GM12878 (cell line): ENCODE results near the gene PDGFD. TPM values are rescaled to one million over a fixed set of nuclear protein-coding genes. Genes with fewer than 3 reads are reported as not detected.

ENCODE experiments used
- ATAC-seq: fragments of 200-7000 bp; cut with Tn5 transposase; 3 replicates; pipeline ENCODE4 v1.9.1; 2020; ENCODE audit warnings: mild to moderate bottlenecking, moderate library complexity
- BruUV-seq: library from RNA; stranded (reverse); fragments of 400-500 nt; replicated peaks from 2 replicates; lab custom pipeline; 2021; lab: Mats Ljungman, UMichigan
- CTCF ChIA-PET: fragments of 300-600 bp; sonication (Branson Sonifier 250); formaldehyde crosslinking; extraction: SDS; loops from one replicate; lab custom pipeline; 2021; ENCODE audit warnings: inconsistent platforms; lab: Yijun Ruan, JAX
- POLR2A ChIA-PET: fragments of 350-600 bp; formaldehyde crosslinking; extraction: SDS; loops from one replicate; lab custom pipeline; 2021; ENCODE audit warnings: inconsistent platforms; lab: Charles Lee
- RAD21 ChIA-PET: fragments of 300-600 bp; sonication (Branson Sonifier 250); formaldehyde crosslinking; loops from one replicate; lab custom pipeline; 2023; ENCODE audit warnings: antibody characterized with exemption; ENCODE audit not compliant: unreplicated experiment; lab: Charles Lee
- SMC1A ChIA-PET: fragments of 300-600 bp; sonication (Branson Sonifier 250); formaldehyde crosslinking; loops from one replicate; lab custom pipeline; 2023; ENCODE audit not compliant: unreplicated experiment, uncharacterized antibody; lab: Charles Lee
- DNase-seq: peaks from one replicate; pipeline ENCODE4 v3.0.0-alpha.2; 2011; ENCODE audit warnings: low read depth, low spot score
- FAIRE-seq: peaks from 3 replicates; lab custom pipeline; 2011; peaks lifted over from hg19 to GRCh38; lab: Jason Lieb, UNC
- H2AFZ ChIP-seq: 2 replicates; pipeline ENCODE4 v1.6.0; 2011; ENCODE audit warnings: low read depth, low read length, control low read depth; ENCODE audit not compliant: control insufficient read depth
- H3K27ac ChIP-seq: 2 replicates; pipeline ENCODE4 v1.5.1; 2011; ENCODE audit warnings: control low read depth; ENCODE audit not compliant: control insufficient read depth, insufficient read depth
- H3K27me3 ChIP-seq, 2 experiments: replicated peaks in 1 of 2; 2 replicates each; pipeline versions ENCODE4 v1.6.0 to v1.6.1; 2011; ENCODE audit warnings: low read length in 1 of 2; ENCODE audit not compliant: control insufficient read depth in 2 of 2, insufficient read depth in 2 of 2
- H3K36me3 ChIP-seq, 2 experiments: 2 replicates each; pipeline ENCODE4 v1.5.1; 2011; ENCODE audit warnings: low read length in 1 of 2; ENCODE audit not compliant: control insufficient read depth in 2 of 2, insufficient read depth in 2 of 2
- H3K4me1 ChIP-seq: 2 replicates; pipeline ENCODE4 v1.6.1; 2011; ENCODE audit warnings: mild to moderate bottlenecking, low read length, moderate library complexity, mixed read lengths; ENCODE audit not compliant: control insufficient read depth, insufficient read depth
- H3K4me2 ChIP-seq: 2 replicates; pipeline ENCODE4 v1.6.0; 2011; ENCODE audit warnings: control low read depth; ENCODE audit not compliant: control insufficient read depth, insufficient read depth
- H3K4me3 ChIP-seq: fragments of 200-600 bp; sonication (generic); 2 replicates; pipeline ENCODE4 v1.5.1; 2016
- H3K79me2 ChIP-seq: 2 replicates; pipeline ENCODE4 v1.6.0; 2011; ENCODE audit warnings: low read length; ENCODE audit not compliant: control insufficient read depth, insufficient read depth
- H3K9ac ChIP-seq: 2 replicates; pipeline ENCODE4 v1.8.0; 2011; ENCODE audit warnings: low read length, control low read depth, mixed read lengths; ENCODE audit not compliant: control insufficient read depth, insufficient read depth
- H3K9me3 ChIP-seq: replicated peaks from 3 replicates; pipeline ENCODE4 v1.5.1; 2011; ENCODE audit warnings: mild to moderate bottlenecking, low read length; ENCODE audit not compliant: control insufficient read depth, insufficient read depth
- H4K20me1 ChIP-seq: 2 replicates; pipeline ENCODE4 v1.6.0; 2011; ENCODE audit not compliant: control insufficient read depth, insufficient read depth
- IRF4 ChIP-seq: IDR thresholded peaks from 2 replicates; pipeline ENCODE4 v1.6.1; 2011; ENCODE audit warnings: low read depth, low read length
- MLLT1 ChIP-seq: fragments of 450-650 bp; IDR thresholded peaks from 2 replicates; pipeline ENCODE4 v1.6.1; 2016; ENCODE audit warnings: mild to moderate bottlenecking
- MYC ChIP-seq: IDR thresholded peaks from 2 replicates; pipeline ENCODE4 v1.6.1; 2011; ENCODE audit warnings: mild to moderate bottlenecking, low read length, moderate library complexity, inconsistent platforms; ENCODE audit not compliant: insufficient read depth, insufficient replicate concordance, insufficient read length, severe bottlenecking
- POU2F2 ChIP-seq: IDR thresholded peaks from 3 replicates; pipeline ENCODE4 v1.6.1; 2011; ENCODE audit warnings: low read depth, mild to moderate bottlenecking, low read length, borderline replicate concordance
- SMARCA5 ChIP-seq: fragments of 450-650 bp; IDR thresholded peaks from 2 replicates; pipeline ENCODE4 v1.6.1; 2017; ENCODE audit warnings: mild to moderate bottlenecking
- USF2 ChIP-seq: IDR thresholded peaks from 2 replicates; pipeline ENCODE4 v1.6.1; 2011; ENCODE audit warnings: low read depth, low read length, improper control_type of control experiment, borderline replicate concordance
- WGBS: methylation state at CpG from one replicate; pipeline ENCODE4 v1.1.6; 2016; ENCODE audit warnings: low lambda C conversion rate; ENCODE audit not compliant: insufficient replicate concordance, insufficient coverage; ENCODE audit errors: missing lambda C conversion rate; 5-methylcytosine and 5-hydroxymethylcytosine counted together
- in situ Hi-C: fragments of 300-500 bp; cut with MboI; formaldehyde crosslinking; loops from 9 replicates; pipeline ENCODE4 v1.14.3; 2018; ENCODE audit warnings: mixed read lengths
- intact Hi-C: fragments of 100-400 bp; cut with micrococcal nuclease; formaldehyde crosslinking; loops from one replicate; pipeline ENCODE4 v1.14.2; 2022; ENCODE audit not compliant: unreplicated experiment
- polyA plus RNA-seq, 11 experiments: library from polyadenylated mRNA; depleted of rRNA in 4 of 11; unstranded in 6 of 11; stranded (reverse) in 5 of 11; fragments of >200 nt; fragmentation: Nextera tagmentation in 4 of 11; fragmentation: Illumina TruSeq in 1 of 11; extraction: Ambion mirVana in 4 of 11; extraction: Trizol in 1 of 11; gene quantifications; 1 replicate in 1 of 11; 2 replicates in 10 of 11; pipeline versions ENCODE4 v1.2.1 to v1.2.3, GENCODE V29; 2011 to 2016; ENCODE audit warnings: inconsistent platforms in 2 of 11, missing spikeins in 2 of 11, low read depth in 1 of 11
- total RNA-seq, 4 experiments: library from RNA; depleted of rRNA in 3 of 4; stranded (reverse); fragments of >200 nt in 3 of 4; fragmentation: Illumina TruSeq in 1 of 4; extraction: Trizol in 1 of 4; gene quantifications; 2 replicates each; pipeline versions ENCODE4 v1.2.1 to v1.2.3, GENCODE V29; 2013 to 2021

Gene PDGFD
- total and polyA plus RNA-seq, 10 of the 15 experiments (the other 5 are each of a cell fraction or from before 2014, with no cell fraction given), result 0.05 to 0.13 TPM; not detected in 8

GRCh38 chr11:104036588-104036987, 127.4 kb downstream of the PDGFD start, which contains the start of gene DDI1:
DDI1 (plus strand) TSS chr11:104036640; CDS start chr11:104036823, 183 bp downstream.
- no peak within 1 kb of the TSS for H3K4me2 ChIP-seq
- ATAC-seq (no peak), FAIRE-seq (no peak), DNase-seq (no peak)
- no peak within 1 kb of the TSS for H3K27ac ChIP-seq
- in situ Hi-C loops (no loop called here), intact Hi-C loops (no loop called here)
- H3K9ac ChIP-seq, result no peak within 1 kb of the TSS
- WGBS, result 84% methylated on average over 16 of the region's 26 CpGs
- no peaks in the 10 kb centered on the region for H3K36me3 ChIP-seq
- no peak for TF ChIP-seq IRF4
- TF ChIP-seq USF2, result no peak
- no peak for TF ChIP-seq MLLT1
- no peak for TF ChIP-seq SMARCA5
- no peak for TF ChIP-seq MYC
- TF ChIP-seq POU2F2, result no peak
- H4K20me1 ChIP-seq, result no peaks in the 10 kb centered on the region
- no peaks in the 10 kb centered on the region for H3K27me3 ChIP-seq
- no peaks in the 10 kb centered on the region for H3K9me3 ChIP-seq
- H3K79me2 ChIP-seq, result no peaks in the 10 kb centered on the region
- no peak within 1 kb of the TSS for H2AFZ ChIP-seq
- RAD21 ChIA-PET, result no interaction called here
- no TSS peak for BruUV-seq
- H3K4me1 ChIP-seq, result no peaks in the 10 kb centered on the region
- CTCF ChIA-PET, result no interaction called here
- H3K4me3 ChIP-seq, result no peak within 1 kb of the TSS
- POLR2A ChIA-PET, result no interaction called here
- SMC1A ChIA-PET, result no interaction called here
